Activated CD8-positive, alpha-beta memory T cell treated with anti-CD3 and anti-CD28 coated beads for 48 hours (primary cell): ENCODE results near the gene IRF2BP1.
"Not testable (repeated sequence)": the region's sequence is repeated elsewhere in the genome, so short reads cannot be mapped to it uniquely, and the experiment has no call there.

Source experiments
- DNase-seq, 3 experiments: peaks; one replicate each; pipeline ENCODE4 v3.0.0-alpha.2; 2020; ENCODE audit warnings: low read depth in 2 of 3, low spot score in 2 of 3

The IRF2BP1 gene

DNA sequence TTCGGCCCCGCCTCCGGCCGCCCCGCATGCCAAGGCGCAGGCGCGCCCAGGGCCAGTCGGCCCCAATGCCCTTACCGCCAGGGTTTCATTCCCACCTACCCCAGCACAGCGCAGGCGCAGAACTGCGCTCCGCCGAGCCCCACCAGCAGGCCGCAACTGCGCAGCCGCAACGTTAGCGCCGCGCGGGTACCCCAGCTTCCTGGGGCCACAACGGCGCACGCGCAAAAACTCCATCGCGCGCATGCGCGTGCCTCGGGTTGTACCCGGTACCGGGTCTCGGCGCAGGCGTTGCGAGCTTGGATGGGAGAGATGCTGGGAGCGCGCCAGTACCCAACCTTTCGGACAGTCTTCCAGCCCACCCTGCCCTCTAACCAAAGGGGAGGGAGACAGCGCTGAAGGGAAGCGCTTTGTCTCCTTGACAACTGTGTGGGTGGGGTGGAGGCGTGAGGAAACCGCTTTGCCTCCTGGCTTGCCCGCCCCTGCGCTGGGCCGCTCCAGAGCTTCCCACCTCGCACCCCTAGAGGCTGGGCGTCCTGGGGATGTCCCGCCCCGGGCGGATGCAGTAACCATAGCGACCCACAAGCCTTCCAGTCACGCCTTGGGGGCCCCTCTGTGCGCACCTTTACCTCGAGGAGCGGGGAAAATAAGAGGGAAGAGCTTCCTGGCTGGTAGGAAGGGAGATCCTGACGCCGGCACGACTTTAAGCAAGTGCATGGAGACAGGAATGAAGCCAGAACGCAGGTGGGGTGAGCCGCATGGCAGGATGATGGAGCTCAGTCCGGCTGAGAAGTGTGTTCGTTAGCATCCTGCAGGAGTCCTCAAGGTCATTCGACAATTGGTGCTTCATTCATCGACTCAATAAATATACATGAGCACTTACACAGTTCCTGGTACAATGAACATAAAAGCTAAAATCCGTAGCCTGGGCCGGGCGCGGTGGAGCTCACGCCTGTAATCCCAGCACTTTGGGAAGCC is 17.0 kb upstream of the IRF2BP1 start:
- DNase-seq, result peak; percentile 98 to 100 (median 100)

DNA sequence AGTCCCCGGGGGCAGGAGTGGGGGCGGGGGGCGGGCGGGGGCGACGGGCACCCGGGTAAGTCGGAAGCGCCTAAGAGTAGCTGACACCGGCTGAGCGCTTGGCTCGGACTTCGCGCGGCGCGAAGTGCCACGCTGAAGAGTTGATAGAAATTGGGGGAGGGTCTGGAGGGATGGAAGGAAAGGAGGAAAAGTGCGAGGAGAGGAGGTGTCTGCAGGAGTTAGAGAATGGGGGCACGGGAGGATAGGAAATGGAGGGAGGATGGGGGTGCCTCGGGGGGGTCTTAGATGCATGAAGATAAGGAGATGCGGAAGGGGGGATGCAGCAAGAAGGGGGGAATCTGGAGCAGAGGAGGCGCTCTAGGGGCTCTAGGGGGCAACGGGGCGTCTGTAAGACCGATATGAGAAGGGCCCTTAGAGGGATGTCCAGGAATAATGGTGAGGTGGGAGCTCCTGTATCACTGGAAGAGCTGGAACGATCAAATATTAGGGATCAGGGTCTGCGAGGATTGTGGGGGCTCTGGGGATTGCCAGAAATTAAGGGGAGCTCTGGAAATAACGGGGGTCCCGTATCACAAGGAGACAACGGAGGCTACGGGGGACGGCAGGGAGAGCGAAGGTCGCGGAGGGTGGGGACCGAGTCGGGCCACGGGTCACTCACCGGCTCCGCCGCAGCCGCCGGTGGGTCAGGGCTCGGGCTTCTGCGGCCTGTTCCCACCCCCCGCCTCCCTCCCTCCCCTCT is 16.1 kb upstream of the IRF2BP1 start, which contains the start of gene MYPOP:
Gene MYPOP, minus strand, starts transcription at position 702 of the 739 bp plus-strand sequence. CDS start 840 bp downstream, outside the sequence.
- no peak for DNase-seq

DNA sequence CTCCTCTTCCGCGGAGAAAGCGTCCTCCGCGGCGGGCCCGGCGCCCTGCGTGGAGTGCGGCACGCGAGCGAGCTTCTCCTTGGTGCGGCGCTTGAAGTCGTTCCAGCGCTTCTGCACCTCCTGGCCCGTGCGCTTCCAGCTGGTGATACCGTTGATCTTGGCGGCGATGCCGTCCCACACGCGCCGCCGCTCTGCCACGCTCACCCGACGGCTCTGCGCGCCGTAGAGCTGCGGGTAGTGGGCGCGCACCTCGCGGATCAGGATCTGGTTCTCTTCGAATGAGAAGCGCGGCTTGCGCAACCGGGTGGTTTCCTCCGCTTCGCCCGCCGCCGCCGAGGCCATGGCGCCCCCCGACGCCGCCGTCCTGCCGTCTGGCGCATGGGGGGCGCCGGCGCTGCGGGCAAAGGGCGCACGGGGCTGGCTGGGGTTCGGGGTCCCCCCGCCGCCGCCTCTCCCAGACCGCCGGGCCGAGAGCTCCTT is 15.5 kb upstream of the IRF2BP1 start:
- no peak for DNase-seq

DNA sequence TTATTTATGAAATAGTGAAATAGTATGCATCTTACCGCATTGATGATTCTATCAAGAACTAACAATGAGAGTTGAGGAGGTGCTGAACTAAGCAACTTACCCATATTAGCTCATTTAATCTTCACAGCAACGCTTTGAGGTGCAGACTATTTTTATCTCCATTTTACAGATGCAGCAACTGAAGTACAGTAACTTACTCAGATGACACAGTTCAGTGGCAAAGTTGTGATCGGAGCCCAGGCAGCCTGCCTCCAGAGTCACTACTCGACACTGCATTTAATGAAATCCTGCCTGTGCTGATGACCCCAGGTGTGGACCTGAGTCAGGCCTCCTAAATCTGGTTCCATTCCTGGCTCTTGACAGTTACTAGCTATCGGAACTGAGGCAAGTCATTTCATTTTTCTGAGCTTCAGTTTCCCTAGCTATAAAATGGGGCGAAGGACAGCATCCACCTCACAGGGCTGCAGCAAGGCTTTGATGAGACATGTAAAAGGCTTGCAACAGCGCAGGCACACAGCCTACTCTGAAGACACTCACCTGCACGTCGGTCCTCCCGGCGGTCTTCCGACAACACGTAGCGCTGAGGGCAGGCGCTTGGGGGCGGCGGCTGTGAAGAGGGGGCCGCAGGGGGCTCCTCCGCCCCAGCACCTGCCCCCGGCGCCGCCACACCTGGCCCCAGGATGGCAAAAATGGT is 14.9 kb upstream of the IRF2BP1 start:
- no peak for DNase-seq

DNA sequence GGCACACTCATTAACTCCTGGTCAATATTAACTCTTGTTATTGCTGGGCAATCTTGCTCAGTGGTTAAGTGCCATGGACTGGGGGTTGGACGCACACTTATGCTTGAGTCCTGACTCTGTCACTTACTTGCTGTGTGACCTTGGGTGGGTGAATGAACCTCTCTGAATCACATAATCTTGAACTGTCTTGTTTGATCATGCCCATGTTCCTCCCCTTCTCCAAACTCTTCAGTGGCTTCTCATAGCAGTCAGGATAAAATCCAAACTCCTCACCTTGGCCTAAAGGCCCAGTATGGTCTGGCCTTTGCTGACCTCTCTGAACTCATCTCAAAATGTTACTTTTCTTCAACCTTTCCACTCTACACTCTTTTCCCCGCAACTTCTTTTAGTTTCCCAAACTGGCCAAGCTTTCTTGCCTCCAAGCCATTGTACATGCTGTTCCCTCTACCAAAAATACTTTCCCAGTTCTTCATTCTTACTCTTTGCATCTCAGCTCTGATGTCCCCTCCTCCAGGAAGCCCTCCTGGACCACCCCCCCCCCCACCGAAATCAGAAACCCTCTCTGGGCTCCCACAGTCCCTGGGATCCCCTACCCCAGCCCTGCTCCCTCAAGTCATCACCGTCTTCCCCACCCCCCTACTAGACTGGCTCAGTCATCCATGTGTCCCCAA is 14.1 kb upstream of the IRF2BP1 start:
- DNase-seq, result no peak

DNA sequence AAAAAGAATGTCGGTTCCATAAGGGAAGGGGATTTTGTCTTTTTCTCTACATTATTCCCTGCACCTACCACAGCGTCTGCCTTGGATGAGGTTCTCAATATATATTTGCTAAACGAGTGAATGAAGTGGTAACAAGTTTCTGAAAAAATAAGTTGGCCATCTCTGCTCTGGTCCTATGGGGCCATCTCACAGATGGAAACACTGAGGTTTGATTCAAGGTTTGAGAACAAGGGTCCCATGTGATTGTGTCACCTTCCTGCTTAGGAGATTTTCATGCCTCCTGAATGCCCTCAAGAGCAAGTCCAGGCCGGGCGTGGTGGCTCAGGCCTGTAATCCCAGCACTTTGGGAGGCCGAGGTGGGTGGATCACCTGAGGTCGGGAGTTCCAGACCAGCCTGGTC is 13.3 kb upstream of the IRF2BP1 start:
- no peak for DNase-seq

DNA sequence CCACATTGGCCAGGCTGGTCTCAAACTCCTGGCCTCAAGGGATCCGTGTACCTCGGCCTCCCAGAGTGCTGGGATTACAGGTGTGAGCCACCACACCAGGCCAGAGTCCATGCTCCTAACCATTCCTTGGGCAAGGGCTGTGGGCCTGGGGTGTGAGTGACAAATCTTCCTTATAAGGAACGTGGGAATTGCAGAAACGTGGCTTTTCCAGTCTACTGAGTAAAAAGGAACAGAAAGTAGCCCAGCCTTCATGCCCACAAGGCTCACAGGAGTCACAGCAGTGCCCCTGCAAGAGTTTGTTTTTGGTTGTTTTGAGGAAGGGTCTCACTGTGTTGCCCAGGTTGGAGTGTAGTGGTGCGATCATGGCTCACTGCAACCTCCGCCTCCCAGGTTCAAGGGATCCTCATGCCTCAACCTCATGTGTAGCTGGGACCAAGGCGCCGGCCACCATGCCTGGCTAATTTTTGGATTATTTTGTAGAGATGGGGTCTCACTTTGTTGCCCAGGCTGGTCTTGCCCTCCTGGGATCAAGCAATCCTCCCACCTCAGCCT is 11.4 kb upstream of the IRF2BP1 start:
- DNase-seq, result no peak

DNA sequence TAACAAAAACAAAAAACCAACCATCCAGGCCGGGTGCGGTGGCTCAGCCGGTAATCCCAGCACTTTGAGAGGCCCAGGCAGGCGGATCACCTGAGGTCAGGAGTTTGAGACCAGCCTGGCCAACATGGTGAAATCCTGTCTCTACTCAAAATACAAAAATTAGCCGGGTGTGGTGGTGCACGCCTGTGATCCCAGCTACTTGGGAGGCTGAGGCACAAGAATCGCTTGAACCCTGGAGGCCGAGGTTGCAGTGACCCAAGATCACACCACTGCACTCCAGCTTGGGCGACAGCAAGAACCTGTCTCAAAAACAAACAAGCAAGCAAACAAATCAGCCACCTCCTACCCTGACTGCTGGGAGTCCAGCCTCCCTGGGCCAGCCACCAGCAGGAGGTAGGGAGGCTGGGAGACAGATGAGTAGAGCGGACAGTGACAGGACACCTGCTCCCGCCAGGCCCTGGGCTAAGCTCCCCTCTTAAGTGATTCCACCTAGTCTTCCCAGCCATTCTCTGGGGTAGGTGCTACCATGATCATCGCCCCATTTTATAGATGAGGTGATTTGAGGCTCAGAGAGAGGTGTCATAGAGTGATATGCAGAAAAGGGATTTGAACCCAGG is 10.2 kb upstream of the IRF2BP1 start:
- not testable (repeated sequence) for DNase-seq

DNA sequence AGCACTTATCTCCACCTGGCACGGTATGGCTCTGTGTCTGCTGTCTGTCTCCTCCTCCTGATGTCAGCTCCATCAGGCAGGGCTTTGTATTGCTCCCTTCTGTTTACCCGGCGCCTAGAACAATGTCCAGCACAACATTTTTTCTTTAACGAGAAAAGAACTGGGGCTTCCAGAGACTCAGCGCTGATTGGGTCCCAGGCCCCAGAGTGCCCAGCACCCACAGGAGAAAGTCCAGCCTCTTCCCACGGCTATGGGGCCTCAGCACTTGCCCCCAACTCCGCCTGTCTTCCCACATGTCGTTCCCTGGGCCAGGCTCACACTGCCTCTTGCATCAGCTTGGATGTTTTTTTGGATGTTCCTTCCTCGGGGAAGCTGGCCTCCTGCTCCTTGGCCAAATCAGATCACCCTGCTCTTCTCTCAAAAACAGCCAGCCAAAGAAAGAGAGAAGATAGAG is 9.6 kb upstream of the IRF2BP1 start:
- DNase-seq, result no peak

DNA sequence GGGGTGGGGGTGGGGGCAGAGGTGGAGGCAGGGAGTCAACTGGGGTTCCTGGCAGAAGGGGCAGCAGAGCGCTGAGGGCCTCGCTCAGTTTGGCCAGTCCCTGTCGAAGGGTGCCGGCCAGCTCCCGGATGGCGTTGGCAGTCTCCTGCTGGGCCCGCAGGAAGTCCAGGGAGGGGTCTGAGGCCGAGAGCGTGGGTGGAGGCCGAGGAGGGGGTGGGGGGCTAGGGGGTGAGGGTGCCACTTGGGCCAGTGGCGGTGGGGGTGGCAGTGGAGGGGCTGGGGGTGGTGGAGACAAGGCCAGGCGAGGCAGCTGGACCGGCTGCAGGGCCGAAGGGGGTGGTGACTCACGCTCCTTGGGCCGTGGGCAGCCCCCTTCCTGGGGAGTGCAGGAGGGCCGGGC is 4.9 kb upstream of the IRF2BP1 start:
- DNase-seq, result no peak

DNA sequence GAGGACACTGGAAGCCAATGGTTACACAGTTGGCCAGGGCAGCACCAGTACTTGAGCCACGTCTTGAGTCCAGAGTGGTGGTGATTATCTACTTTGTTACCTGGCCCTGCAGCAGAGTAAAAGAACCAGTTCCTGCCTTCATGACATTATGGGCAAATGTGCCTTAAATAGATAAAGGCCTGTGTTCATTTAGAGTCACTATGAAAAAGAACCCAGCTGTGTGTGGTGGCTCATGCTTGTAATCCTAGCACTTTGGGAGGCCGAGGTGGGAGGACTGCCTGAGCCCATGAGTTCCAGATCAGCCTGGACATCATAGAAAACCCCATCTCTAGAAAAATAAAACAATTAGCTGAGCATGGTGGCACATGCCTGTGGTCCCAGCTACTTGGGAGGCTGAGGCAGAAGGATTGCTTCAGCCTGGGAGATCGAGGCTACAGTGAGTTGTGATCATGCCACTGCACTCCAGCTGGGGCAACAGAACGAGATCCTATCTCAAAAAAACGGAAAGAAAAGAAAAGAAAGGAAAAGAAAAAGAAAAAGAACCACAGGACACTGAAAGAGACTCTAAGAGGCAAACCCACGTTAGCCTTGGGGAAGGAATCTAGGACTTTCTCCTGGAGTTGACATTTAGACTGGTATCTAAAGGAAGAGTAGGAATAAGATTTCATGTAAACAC is 3.4 kb upstream of the IRF2BP1 start:
- no peak for DNase-seq

DNA sequence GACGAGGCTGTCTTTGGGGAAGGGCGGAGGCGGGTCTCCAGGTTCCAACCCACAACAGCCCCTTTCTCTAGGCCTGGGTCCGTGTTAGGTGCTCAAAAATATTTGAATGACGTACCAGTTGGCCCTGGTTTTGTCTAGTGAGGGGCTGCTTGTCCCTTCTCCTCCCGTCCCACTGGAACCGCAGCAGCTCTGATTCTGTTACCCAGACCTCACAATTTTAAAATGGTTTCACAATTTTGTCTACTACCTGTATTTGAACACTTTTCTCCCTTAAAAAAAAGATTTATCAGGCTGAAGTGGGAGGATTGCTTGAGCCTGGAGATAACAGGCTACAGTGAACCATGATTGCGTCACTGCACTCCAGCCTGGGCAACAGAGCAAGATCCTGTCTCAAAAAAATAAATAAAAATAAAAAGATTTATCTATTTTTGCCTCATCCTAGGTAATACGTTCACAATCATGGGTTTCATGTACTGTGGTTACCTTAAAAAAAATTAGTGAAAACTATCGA is 1.3 kb upstream of the IRF2BP1 start:
- DNase-seq, result no peak

DNA sequence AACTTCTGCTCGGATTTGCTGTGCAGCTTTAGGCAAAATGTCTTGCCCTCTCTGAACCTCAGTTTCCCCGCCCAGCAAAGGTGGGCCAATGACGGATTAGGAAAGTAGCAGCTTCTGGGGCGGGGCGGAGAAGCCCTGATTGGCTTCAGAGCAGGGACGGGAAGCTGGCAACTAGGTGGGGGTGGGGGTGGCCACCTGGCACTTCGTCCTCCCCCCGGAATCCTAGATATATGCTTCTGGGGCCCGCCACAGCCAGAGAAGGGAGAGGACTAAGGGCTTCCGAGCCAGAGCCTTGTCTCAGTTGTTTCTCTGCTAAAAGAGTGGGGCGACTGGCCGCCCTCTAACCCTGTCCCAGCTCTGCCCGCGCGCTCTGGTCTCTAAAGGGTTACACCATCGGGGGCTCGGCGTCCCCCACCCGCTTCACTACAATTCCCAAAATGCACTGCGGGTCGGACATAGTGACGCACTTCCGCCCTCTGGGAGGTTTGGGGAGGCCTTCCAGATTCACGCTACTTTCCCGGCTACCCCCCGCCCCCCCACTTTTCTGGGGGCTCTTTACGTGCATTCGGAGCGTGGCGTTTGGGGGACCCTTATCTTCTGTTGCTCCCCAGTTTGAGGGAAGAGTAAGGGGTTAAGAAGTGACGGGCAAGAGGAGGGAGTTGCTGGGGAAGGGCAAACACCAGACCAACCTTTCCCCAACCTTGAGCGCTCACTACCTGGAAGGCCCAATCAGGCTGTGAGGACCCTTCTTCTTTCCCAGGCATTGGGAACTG is 672 bp upstream of the IRF2BP1 start:
- peak; percentile 69 to 75 (median 72) for DNase-seq

DNA sequence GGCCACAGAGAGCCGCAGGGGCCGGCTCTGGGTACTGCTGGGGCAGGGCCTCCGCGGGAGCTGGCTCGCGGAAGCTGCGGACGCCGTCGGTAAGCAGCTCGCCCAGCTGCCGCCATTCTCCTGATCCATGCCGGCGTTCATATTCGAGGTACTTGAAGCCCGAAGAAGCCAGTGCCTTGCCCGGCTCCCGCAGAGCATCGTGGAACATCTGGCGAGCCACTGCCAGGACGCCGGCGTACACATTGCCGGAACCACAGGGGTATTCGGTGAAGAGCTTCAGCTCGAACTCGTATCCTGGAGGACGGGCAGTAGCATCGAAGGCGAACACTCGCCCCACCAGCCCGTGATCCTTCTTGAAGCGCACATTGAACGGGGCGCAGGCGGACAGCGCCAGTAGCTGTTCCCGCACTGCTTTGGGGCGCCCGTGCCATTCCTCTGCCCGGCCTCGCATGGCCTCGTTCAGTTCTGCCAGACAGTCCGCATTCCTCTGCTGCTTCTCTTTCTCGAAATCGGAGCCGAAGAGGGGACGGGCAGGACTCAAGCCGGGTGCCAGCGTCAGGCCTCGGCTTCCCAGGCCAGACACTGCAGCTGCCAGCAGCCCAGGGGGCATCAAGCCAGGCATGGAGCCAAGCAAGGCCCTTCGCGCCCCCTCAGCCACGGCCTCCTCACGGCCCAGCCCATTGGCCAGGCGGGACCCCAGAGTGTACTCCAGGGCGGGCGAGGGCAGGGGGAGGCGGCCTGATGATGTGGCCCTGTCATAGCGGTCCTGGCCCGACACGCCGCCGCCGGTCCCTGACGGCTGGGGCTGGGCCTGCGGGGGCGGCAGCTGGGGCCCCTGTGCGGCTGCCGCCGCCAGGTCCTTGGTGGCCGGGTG is 1.0 kb downstream of the IRF2BP1 start:
- DNase-seq, result no peak

DNA sequence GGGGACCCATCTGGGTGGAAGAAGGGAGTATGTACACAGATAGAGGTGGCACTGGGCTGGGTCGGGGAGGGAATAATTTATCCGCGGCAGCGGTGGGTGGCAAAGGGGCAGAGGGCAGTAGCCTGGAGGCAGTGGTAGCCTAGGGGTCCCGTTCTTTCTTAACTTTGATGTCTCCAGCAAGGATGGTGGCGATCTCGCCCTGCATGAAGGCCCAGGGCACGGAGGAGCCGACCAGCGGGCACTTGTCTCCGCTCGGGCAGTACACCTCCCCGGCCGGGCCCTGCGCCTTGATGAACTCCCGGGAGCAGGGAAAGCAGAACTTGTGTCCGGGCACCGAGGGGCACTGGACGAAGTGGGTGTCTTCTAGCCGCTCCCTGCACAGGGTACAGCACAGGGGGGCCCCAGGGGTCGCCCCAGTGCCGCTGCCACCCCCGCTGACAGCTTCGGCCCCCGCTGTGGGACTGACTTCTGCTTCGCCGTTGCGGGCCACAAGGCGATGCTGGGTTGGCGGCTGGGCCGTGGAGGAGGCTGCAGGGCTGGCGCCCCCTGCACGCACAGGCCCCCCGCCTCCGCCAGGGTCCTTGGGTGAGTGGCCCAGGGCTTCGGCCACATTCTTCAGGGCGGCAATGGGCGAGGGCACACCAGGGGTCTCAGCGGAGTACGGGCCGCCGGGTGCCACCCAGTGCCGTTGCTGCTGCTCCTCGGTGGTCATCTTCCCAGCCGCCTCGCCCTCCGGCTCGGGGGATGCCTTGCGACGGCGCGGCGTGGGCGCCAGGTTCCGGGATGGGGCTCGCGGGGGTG is 1.9 kb downstream of the IRF2BP1 start:
- no peak for DNase-seq

DNA sequence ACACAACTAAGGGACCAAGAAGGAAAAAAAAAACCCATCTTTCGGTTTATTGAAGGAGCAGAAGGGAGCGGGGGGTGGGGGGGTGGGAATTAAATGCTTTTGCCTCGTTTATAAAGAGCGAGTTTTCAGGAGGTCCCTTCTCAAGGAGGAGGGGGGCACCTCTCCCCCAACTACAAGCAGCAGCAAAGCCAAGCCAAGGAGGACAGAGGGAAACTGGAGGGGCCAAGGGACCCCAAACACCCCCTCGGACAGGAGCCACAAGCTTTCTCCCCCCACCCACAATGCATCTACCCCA is 2.4 kb downstream of the IRF2BP1 start:
- DNase-seq, result no peak
